H9 (cell line): ENCODE measurements around the gene PRPF19. TPM values are rescaled to one million over a fixed set of nuclear protein-coding genes. Genes with fewer than 3 reads are reported as not detected.

Source experiments
- DNase-seq: peaks from one replicate; pipeline ENCODE4 v3.0.0-alpha.2; 2017
- H2AFZ ChIP-seq: one replicate; pipeline ENCODE4 v1.6.1; 2013; ENCODE audit warnings: mild to moderate bottlenecking, low read length, control low read depth, moderate library complexity
- H2AK5ac ChIP-seq: 2 replicates; pipeline ENCODE4 v1.6.1; 2013; ENCODE audit warnings: low read length, control low read depth, mixed read lengths; ENCODE audit not compliant: insufficient read length
- H2BK120ac ChIP-seq: one replicate; pipeline ENCODE4 v1.6.1; 2013; ENCODE audit warnings: low read depth, mild to moderate bottlenecking, low read length, control low read depth, inconsistent platforms; ENCODE audit not compliant: poor library complexity, severe bottlenecking
- H2BK12ac ChIP-seq: 2 replicates; pipeline ENCODE4 v1.6.1; 2013; ENCODE audit warnings: low read length, control low read depth, mixed read lengths, low read depth; ENCODE audit not compliant: insufficient read length
- H2BK15ac ChIP-seq: 2 replicates; pipeline ENCODE4 v1.6.1; 2013; ENCODE audit warnings: low read depth, low read length, control low read depth
- H2BK20ac ChIP-seq: one replicate; pipeline ENCODE4 v1.6.1; 2013; ENCODE audit warnings: low read depth, mild to moderate bottlenecking, low read length, control low read depth, inconsistent platforms; ENCODE audit not compliant: poor library complexity, severe bottlenecking
- H2BK5ac ChIP-seq: 2 replicates; pipeline ENCODE4 v1.6.1; 2013; ENCODE audit warnings: low read length, control low read depth, mixed read lengths; ENCODE audit not compliant: insufficient read length
- H3K14ac ChIP-seq: 2 replicates; pipeline ENCODE4 v1.6.1; 2013; ENCODE audit warnings: low read length, control low read depth; ENCODE audit not compliant: insufficient read depth
- H3K18ac ChIP-seq: 2 replicates; pipeline ENCODE4 v1.6.1; 2013; ENCODE audit warnings: low read depth, mild to moderate bottlenecking, mixed read lengths, low read length, control low read depth; ENCODE audit not compliant: insufficient read length
- H3K23ac ChIP-seq: 2 replicates; pipeline ENCODE4 v1.6.1; 2013; ENCODE audit warnings: low read length, control low read depth, mixed read lengths, low read depth; ENCODE audit not compliant: insufficient read length
- H3K23me2 ChIP-seq: 2 replicates; pipeline ENCODE4 v1.6.1; 2013; ENCODE audit warnings: low read depth, mild to moderate bottlenecking, mixed read lengths, low read length, control low read depth; ENCODE audit not compliant: insufficient read length, poor library complexity, severe bottlenecking
- H3K27ac ChIP-seq: 2 replicates; pipeline ENCODE4 v1.5.1; 2013; ENCODE audit warnings: low read length, control low read depth, mixed read lengths, low read depth; ENCODE audit not compliant: insufficient read length
- H3K27me3 ChIP-seq: 2 replicates; pipeline ENCODE4 v1.6.1; 2013; ENCODE audit warnings: low read length, control low read depth, inconsistent platforms; ENCODE audit not compliant: insufficient read depth
- H3K4ac ChIP-seq: 2 replicates; pipeline ENCODE4 v1.6.1; 2013; ENCODE audit warnings: low read depth, mild to moderate bottlenecking, control low read depth, inconsistent platforms, low read length, moderate library complexity
- H3K4me1 ChIP-seq: 2 replicates; pipeline ENCODE4 v1.6.1; 2013; ENCODE audit warnings: low read length, control low read depth, inconsistent platforms; ENCODE audit not compliant: insufficient read depth
- H3K4me2 ChIP-seq: 2 replicates; pipeline ENCODE4 v1.6.1; 2013; ENCODE audit warnings: low read length, control low read depth, mixed read lengths; ENCODE audit not compliant: insufficient read length, insufficient read depth
- H3K56ac ChIP-seq: 2 replicates; pipeline ENCODE4 v1.6.1; 2013; ENCODE audit warnings: low read depth, mild to moderate bottlenecking, mixed read lengths, low read length, control low read depth; ENCODE audit not compliant: insufficient read length
- H3K79me1 ChIP-seq: 2 replicates; pipeline ENCODE4 v1.6.1; 2013; ENCODE audit warnings: low read depth, mild to moderate bottlenecking, moderate library complexity, low read length, control low read depth, inconsistent platforms; ENCODE audit not compliant: insufficient read depth, poor library complexity, severe bottlenecking
- H3K79me2 ChIP-seq: 2 replicates; pipeline ENCODE4 v1.6.1; 2013; ENCODE audit warnings: low read length, control low read depth, inconsistent platforms; ENCODE audit not compliant: insufficient read depth
- H3K9ac ChIP-seq: 2 replicates; pipeline ENCODE4 v1.6.1; 2013; ENCODE audit warnings: low read length, control low read depth, mixed read lengths; ENCODE audit not compliant: insufficient read length; ENCODE audit errors: extremely low read depth
- H3K9me3 ChIP-seq: one replicate; pipeline ENCODE4 v1.6.1; 2013; ENCODE audit warnings: low read depth, low read length, inconsistent platforms; ENCODE audit not compliant: control insufficient read depth
- H3T11ph ChIP-seq: one replicate; pipeline ENCODE4 v1.6.1; 2013; ENCODE audit warnings: mild to moderate bottlenecking, low read length, control low read depth, inconsistent platforms
- H4K20me1 ChIP-seq: one replicate; pipeline ENCODE4 v1.6.1; 2013; ENCODE audit not compliant: control insufficient read depth, insufficient read length, insufficient read depth
- H4K5ac ChIP-seq: 2 replicates; pipeline ENCODE4 v1.6.1; 2013; ENCODE audit warnings: low read depth, mild to moderate bottlenecking, mixed read lengths, low read length, control low read depth; ENCODE audit not compliant: insufficient read length
- H4K8ac ChIP-seq: replicated peaks from 2 replicates; pipeline ENCODE4 v1.6.1; 2013; ENCODE audit warnings: low read length, control low read depth, mixed read lengths, low read depth; ENCODE audit not compliant: insufficient read length
- H4K91ac ChIP-seq: 2 replicates; pipeline ENCODE4 v1.6.1; 2013; ENCODE audit warnings: low read depth, mild to moderate bottlenecking, moderate library complexity, mixed read lengths, low read length, control low read depth; ENCODE audit not compliant: insufficient read length
- H3K27ac Mint-ChIP-seq, 3 experiments: 2 replicates in 2 of 3; 3 replicates in 1 of 3; pipeline ENCODE4 v1.8.0; 2020 to 2021; ENCODE audit warnings: mixed read lengths in 3 of 3, mild to moderate bottlenecking in 1 of 3, moderate library complexity in 1 of 3
- H3K27me3 Mint-ChIP-seq: 2 replicates; pipeline ENCODE4 v1.8.0; 2021; ENCODE audit warnings: low read depth, mild to moderate bottlenecking, moderate library complexity, mixed read lengths
- H3K36me3 Mint-ChIP-seq, 3 experiments: 2 replicates in 2 of 3; 3 replicates in 1 of 3; pipeline ENCODE4 v1.8.0; 2020 to 2021; ENCODE audit warnings: low read depth in 3 of 3, mixed read lengths in 3 of 3; ENCODE audit not compliant: insufficient read depth in 1 of 3
- H3K4me1 Mint-ChIP-seq, 2 experiments: 2 replicates each; pipeline ENCODE4 v1.8.0; 2020; ENCODE audit warnings: mixed read lengths in 2 of 2
- H3K4me3 Mint-ChIP-seq, 2 experiments: 2 replicates in 1 of 2; 3 replicates in 1 of 2; pipeline ENCODE4 v1.8.0; 2020 to 2021; ENCODE audit warnings: mild to moderate bottlenecking in 2 of 2, mixed read lengths in 2 of 2, moderate library complexity in 1 of 2
- H3K9me3 Mint-ChIP-seq, 2 experiments: 2 replicates in 1 of 2; 3 replicates in 1 of 2; pipeline ENCODE4 v1.8.0; 2020; ENCODE audit warnings: mild to moderate bottlenecking in 2 of 2, mixed read lengths in 2 of 2, moderate library complexity in 1 of 2
- WGBS: extraction: QIAGEN DNeasy Blood & Tissue Kit; methylation state at CpG from one replicate; pipeline ENCODE4 v1.1.7; 2013; ENCODE audit warnings: missing lambda C conversion rate, low lambda C conversion rate, mixed read lengths; ENCODE audit not compliant: insufficient read length; ENCODE audit errors: extremely low coverage; 5-methylcytosine and 5-hydroxymethylcytosine counted together
- total RNA-seq: library from RNA; stranded (reverse); gene quantifications from 2 replicates; pipeline ENCODE4 v1.2.1, GENCODE V29; 2021
- TF ChIP-seq, protein P1 (sequence below): fragments of 200-600 bp; sonication (generic); conservative IDR thresholded peaks from 3 replicates; pipeline ENCODE4 v1.8.0; 2021; ENCODE audit warnings: antibody characterized with exemption, mild to moderate bottlenecking

Gene PRPF19
- total RNA-seq, 1 experiment from 2014 or later: 130 TPM

DNA sequence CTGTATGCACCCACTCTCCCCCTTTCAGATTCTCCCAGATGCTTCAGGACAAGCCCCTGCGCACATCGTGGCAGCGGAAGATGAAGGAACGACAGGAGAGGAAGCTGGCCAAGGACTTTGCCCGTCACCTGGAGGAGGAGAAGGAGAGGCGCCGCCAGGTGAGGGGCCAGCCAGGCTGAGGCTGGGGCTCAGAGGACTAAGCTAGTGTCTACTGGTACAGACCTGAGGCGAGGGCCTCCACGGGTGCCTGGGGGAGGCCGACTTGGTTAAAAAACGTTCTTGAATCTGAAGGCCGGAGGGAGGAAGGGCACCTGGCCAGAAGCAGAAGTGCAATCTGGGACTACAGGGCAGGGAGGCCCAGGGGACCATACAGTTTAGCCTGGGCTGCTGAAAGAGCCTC lies 58.5 kb downstream of the PRPF19 start:
- H3K4me1 Mint-ChIP-seq: peaks cover 24 to 25% of the 10 kb centered on the region in 2 experiments
- Histone ChIP-seq H4K91ac (no peak overlapping the region), H3K79me1 (no peaks in the 10 kb centered on the region), H3K56ac (no peak overlapping the region), H3K14ac (no peak overlapping the region), H3K4ac (no peak overlapping the region), H2BK12ac (no peak overlapping the region), H2BK5ac (no peak overlapping the region), H2BK15ac (no peak overlapping the region), H3K27me3 (no peaks in the 10 kb centered on the region), H2AFZ (no peak overlapping the region), H3K4me1 (peaks cover 4% of the 10 kb centered on the region; the same call in 1 of the 2 replicates), H3K23ac (no peak overlapping the region), H4K20me1 (no peaks in the 10 kb centered on the region), H2BK20ac (no peak overlapping the region), H3K23me2 (peaks cover 6% of the 10 kb centered on the region), H3K18ac (no peak overlapping the region), H3K9ac (no peak overlapping the region), H4K5ac (no peak overlapping the region), H3K4me2 (no peak overlapping the region), H3K79me2 (peaks cover 21% of the 10 kb centered on the region; the same call in 1 of the 2 replicates), H2BK120ac (no peak overlapping the region), H3T11ph (no peak overlapping the region), H4K8ac (no peak overlapping the region), H2AK5ac (no peak overlapping the region), H3K9me3 (no peaks in the 10 kb centered on the region), H3K27ac (no peak overlapping the region)
- H3K9me3 Mint-ChIP-seq: no peaks in the 10 kb centered on the region
- H3K27ac Mint-ChIP-seq: no peak overlapping the region
- peaks cover 43 to 76% (median 54%) of the 10 kb centered on the region in 3 experiments for H3K36me3 Mint-ChIP-seq
- no peak overlapping the region for H3K4me3 Mint-ChIP-seq
- TF ChIP-seq, protein P1, sequence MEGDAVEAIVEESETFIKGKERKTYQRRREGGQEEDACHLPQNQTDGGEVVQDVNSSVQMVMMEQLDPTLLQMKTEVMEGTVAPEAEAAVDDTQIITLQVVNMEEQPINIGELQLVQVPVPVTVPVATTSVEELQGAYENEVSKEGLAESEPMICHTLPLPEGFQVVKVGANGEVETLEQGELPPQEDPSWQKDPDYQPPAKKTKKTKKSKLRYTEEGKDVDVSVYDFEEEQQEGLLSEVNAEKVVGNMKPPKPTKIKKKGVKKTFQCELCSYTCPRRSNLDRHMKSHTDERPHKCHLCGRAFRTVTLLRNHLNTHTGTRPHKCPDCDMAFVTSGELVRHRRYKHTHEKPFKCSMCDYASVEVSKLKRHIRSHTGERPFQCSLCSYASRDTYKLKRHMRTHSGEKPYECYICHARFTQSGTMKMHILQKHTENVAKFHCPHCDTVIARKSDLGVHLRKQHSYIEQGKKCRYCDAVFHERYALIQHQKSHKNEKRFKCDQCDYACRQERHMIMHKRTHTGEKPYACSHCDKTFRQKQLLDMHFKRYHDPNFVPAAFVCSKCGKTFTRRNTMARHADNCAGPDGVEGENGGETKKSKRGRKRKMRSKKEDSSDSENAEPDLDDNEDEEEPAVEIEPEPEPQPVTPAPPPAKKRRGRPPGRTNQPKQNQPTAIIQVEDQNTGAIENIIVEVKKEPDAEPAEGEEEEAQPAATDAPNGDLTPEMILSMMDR: no peak
- no CpG with 5 or more reads among the region's 12 CpGs for WGBS
- DNase-seq: no peak
- H3K27me3 Mint-ChIP-seq: no peaks in the 10 kb centered on the region; the same call in 1 of the 2 replicates
